Activated CD8-positive, alpha-beta T cell treated with anti-CD3 and anti-CD28 coated beads for 36 hours (primary cell): ENCODE measurements around the gene SVIL. TPM values are rescaled to one million over a fixed set of nuclear protein-coding genes. Genes with fewer than 3 reads are reported as not detected.
"Not testable (repeated sequence)": the region's sequence is repeated elsewhere in the genome, so short reads cannot be mapped to it uniquely, and the experiment has no call there.

Source experiments
- ATAC-seq: fragments of 200-7000 bp; cut with Tn5 transposase; one replicate; pipeline ENCODE4 v1.10.0; 2021; ENCODE audit warnings: mild to moderate bottlenecking, moderate library complexity
- CTCF ChIA-PET: fragments of 350-600 bp; sonication (Branson Sonifier 250); formaldehyde crosslinking; loops from one replicate; lab custom pipeline; 2021; ENCODE audit warnings: antibody characterized with exemption; lab: Charles Lee
- POLR2A ChIA-PET: fragments of 350-600 bp; sonication (Branson Sonifier 250); formaldehyde crosslinking; loops from one replicate; lab custom pipeline; 2021; ENCODE audit warnings: antibody characterized with exemption; lab: Charles Lee
- DNase-seq: peaks from one replicate; pipeline ENCODE4 v3.0.0-alpha.2; 2020
- H3K27ac Mint-ChIP-seq: one replicate; pipeline ENCODE4 v1.8.0; 2021; ENCODE audit warnings: mild to moderate bottlenecking, mixed read lengths
- H3K27me3 Mint-ChIP-seq: one replicate; pipeline ENCODE4 v1.8.0; 2021; ENCODE audit warnings: mixed read lengths
- H3K36me3 Mint-ChIP-seq: one replicate; pipeline ENCODE4 v1.8.0; 2021; ENCODE audit warnings: low read depth, mixed read lengths
- H3K4me1 Mint-ChIP-seq: one replicate; pipeline ENCODE4 v1.8.0; 2021; ENCODE audit warnings: low read depth, mixed read lengths
- H3K4me3 Mint-ChIP-seq: one replicate; pipeline ENCODE4 v1.8.0; 2021; ENCODE audit warnings: mild to moderate bottlenecking, moderate library complexity, mixed read lengths
- H3K9me3 Mint-ChIP-seq: one replicate; pipeline ENCODE4 v1.8.0; 2021; ENCODE audit warnings: mixed read lengths
- CTCF ChIP-seq: fragments of 200-600 bp; IDR thresholded peaks from one replicate; pipeline ENCODE4 v1.8.0; 2022; ENCODE audit warnings: antibody characterized with exemption, mild to moderate bottlenecking
- intact Hi-C: fragments of 100-400 bp; cut with micrococcal nuclease; formaldehyde crosslinking; loops from one replicate; pipeline ENCODE4 v1.10.0; 2022
- total RNA-seq, 2 experiments: library from RNA; stranded (reverse); gene quantifications; one replicate each; pipeline ENCODE4 v1.2.3, GENCODE V29; 2021

The SVIL gene
- total RNA-seq, 2 experiments from 2014 or later = 7.9 to 8.9 TPM

DNA sequence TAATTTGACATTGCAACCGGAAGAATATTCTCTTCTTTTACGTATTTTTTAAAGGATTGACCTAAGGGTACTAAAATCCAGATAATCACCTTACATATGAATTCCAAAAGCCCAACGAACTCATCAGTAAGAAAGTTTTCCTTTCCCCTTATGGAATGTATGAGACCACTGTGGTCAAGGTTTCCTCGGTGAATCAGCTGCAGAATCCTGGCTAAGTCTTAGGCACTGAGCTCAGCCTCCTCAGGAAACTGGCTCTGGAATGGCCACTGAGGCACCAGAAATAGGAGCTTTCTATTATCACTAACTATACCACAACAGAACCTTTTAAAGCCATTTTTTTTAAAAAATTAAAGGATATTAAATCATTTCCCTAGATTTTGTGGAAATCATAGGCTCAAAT, 21.0 kb downstream of the SVIL start:
- peaks cover 5% of the 10 kb centered on the region for H3K9me3 Mint-ChIP-seq
- ATAC-seq (no peak), DNase-seq (no peak)
- H3K27me3 Mint-ChIP-seq = no peaks in the 10 kb centered on the region
- no peak overlapping the region for H3K4me3 Mint-ChIP-seq
- no peak overlapping the region for H3K27ac Mint-ChIP-seq
- ChIA-PET POLR2A (no interaction called here), CTCF (no interaction called here)
- no peaks in the 10 kb centered on the region for H3K4me1 Mint-ChIP-seq
- TF ChIP-seq CTCF = no peak
- intact Hi-C loops = no loop called here
- peaks cover 11% of the 10 kb centered on the region for H3K36me3 Mint-ChIP-seq

- H3K4me1 Mint-ChIP-seq = no peaks in the 10 kb centered on the region
- no peak for ATAC-seq
- CTCF ChIA-PET = no interaction called here
These were observed 21.6 kb downstream of the SVIL start for GRCh38 chr10:29613196-29613595.

DNA sequence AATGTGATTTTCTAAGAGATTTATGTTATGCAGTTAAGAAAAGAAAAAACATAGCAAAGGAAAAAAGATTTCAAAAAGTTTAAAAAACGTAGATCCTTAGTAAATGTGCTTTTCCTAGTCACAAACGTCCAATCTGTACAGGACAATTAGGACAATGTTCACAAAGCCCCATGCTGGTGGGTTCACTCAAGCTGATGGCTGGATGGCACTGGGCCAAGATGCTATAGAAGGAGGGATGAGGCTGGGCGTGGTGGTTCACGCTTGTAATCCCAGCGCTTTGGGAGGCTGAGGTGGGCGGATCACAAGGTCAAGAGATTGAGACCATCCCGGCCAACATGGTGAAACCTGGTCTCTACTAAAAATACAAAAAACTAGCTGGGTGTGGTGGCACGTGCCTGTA, 22.1 kb downstream of the SVIL start:
- no peak for TF ChIP-seq CTCF
- no peaks in the 10 kb centered on the region for H3K4me1 Mint-ChIP-seq
- no peak for DNase-seq
- H3K36me3 Mint-ChIP-seq = peaks cover 11% of the 10 kb centered on the region
- intact Hi-C loops = no loop called here
- ChIA-PET POLR2A (interaction anchor here (0.7 kb wide), 1 partner anchor 17 kb away, joined by 3 read pairs; no protein-coding TSS in a partner anchor), CTCF (interaction anchor here (0.8 kb wide), 1 partner anchor 220 kb away, joined by 3 read pairs; no protein-coding TSS in a partner anchor)
- no peaks in the 10 kb centered on the region for H3K27me3 Mint-ChIP-seq
- peaks cover 5% of the 10 kb centered on the region for H3K9me3 Mint-ChIP-seq
- no peak for ATAC-seq
- no peak overlapping the region for H3K27ac Mint-ChIP-seq
- H3K4me3 Mint-ChIP-seq = no peak overlapping the region

More at GRCh38 chr10:29613196-29613595, 21.6 kb downstream of the SVIL start:
- Mint-ChIP-seq H3K27me3 (no peaks in the 10 kb centered on the region), H3K4me3 (no peak overlapping the region), H3K36me3 (peaks cover 11% of the 10 kb centered on the region), H3K27ac (no peak overlapping the region), H3K9me3 (peaks cover 5% of the 10 kb centered on the region)
- intact Hi-C loops = no loop called here
- TF ChIP-seq CTCF = no peak
- POLR2A ChIA-PET = interaction anchor here (0.7 kb wide), 1 partner anchor 17 kb away, joined by 3 read pairs; no protein-coding TSS in a partner anchor
- DNase-seq = no peak

GRCh38 chr10:29611781-29612381, 22.9 kb downstream of the SVIL start:
- POLR2A ChIA-PET = no interaction called here
- CTCF ChIA-PET = interaction anchor here (0.8 kb wide), 1 partner anchor 219 kb away, joined by 3 read pairs; no protein-coding TSS in a partner anchor
- Mint-ChIP-seq H3K4me3 (no peak overlapping the region), H3K36me3 (peaks cover 11% of the 10 kb centered on the region), H3K9me3 (peaks cover 5% of the 10 kb centered on the region), H3K4me1 (no peaks in the 10 kb centered on the region), H3K27me3 (no peaks in the 10 kb centered on the region), H3K27ac (no peak overlapping the region)
- no peak for ATAC-seq
- no peak for TF ChIP-seq CTCF
- intact Hi-C loops = no loop called here
- DNase-seq = no peak

DNA sequence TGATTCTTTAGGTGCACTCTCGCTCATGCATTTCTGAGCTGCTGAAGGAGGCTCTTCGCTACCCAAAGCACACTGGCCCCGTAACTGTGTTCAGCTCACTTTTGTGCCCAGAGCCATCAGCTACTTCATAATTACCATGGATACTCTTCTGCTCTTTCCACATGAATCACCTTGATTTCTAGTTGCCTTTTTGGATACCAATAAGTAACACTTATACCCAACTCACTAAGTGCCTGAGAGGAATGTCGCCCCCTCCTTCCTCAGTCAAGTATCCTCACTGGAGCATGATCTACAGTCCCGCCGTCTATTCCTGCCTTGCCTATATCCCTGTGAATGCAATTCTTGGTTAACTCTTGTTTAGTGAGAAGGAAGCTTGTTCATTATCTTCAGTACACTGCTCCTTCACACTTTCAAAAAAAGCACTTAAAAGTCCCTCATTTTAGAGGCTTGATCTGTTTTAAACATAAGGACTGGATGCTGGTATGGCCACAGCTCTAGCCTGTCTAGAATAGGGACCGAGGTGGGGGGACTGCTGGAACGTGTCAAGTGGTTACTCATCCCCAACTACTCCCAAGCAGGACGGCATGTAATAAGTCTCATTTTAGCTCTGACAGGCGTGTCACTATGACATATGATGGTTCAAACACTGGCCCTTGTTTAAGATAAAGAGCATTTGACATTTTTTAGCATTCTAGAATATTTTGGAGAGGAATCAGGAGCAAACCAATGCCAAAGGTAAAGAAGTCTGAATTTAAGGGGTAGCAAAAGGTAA, 23.7 kb downstream of the SVIL start:
- ChIA-PET POLR2A (no interaction called here), CTCF (interaction anchor here (0.8 kb wide), 1 partner anchor 20 kb away, joined by 3 read pairs; no protein-coding TSS in a partner anchor)
- Mint-ChIP-seq H3K27me3 (no peaks in the 10 kb centered on the region), H3K9me3 (peaks cover 5% of the 10 kb centered on the region), H3K27ac (no peak overlapping the region), H3K4me1 (no peaks in the 10 kb centered on the region), H3K36me3 (peaks cover 11% of the 10 kb centered on the region), H3K4me3 (no peak overlapping the region)
- no peak for ATAC-seq
- no peak for TF ChIP-seq CTCF
- intact Hi-C loops = no loop called here
- no peak for DNase-seq

GRCh38 chr10:29610331-29610730, 24.4 kb downstream of the SVIL start:
- CTCF ChIA-PET, H3K9me3 Mint-ChIP-seq, intact Hi-C loops, ATAC-seq, H3K27ac Mint-ChIP-seq, H3K27me3 Mint-ChIP-seq, POLR2A ChIA-PET, H3K4me1 Mint-ChIP-seq, DNase-seq, H3K4me3 Mint-ChIP-seq: not testable (repeated sequence)
- H3K36me3 Mint-ChIP-seq = peaks cover 11% of the 10 kb centered on the region
